ENCODE results near the gene FMO5.
"Not testable (repeated sequence)": the region's sequence is repeated elsewhere in the genome, so short reads cannot be mapped to it uniquely, and the experiment has no call there.

GRCh38 chr1:147197324-147197723, 27.8 kb downstream of the FMO5 start:
- not testable (repeated sequence) for TF ChIP-seq CTCF (conservative IDR thresholded peaks at IDR 0.05; ENCODE audit: low read length); EZH2phosphoT487 (IDR thresholded peaks at IDR 0.05; ENCODE audit: borderline replicate concordance, low read depth, low read length)
